PC-3 (cell line): ENCODE results near the gene HAGH. TPM values are rescaled to one million over a fixed set of nuclear protein-coding genes. Genes with fewer than 3 reads are reported as not detected.

Source experiments
- ATAC-seq: fragments of 200-7000 bp; cut with Tn5 transposase; 2 replicates; pipeline ENCODE4 v1.9.1; 2020; ENCODE audit warnings: mild to moderate bottlenecking, moderate library complexity
- BruUV-seq: library from RNA; stranded (reverse); fragments of 400-500 nt; replicated peaks from 2 replicates; lab custom pipeline; 2021; lab: Mats Ljungman, UMichigan
- CTCF ChIA-PET: fragments of 300-600 bp; sonication (Branson Sonifier 250); formaldehyde crosslinking; loops from one replicate; lab custom pipeline; 2022; ENCODE audit warnings: antibody characterized with exemption; lab: Charles Lee
- POLR2A ChIA-PET: fragments of 300-600 bp; sonication (Branson Sonifier 250); formaldehyde crosslinking; loops from one replicate; lab custom pipeline; 2022; ENCODE audit warnings: antibody characterized with exemption; ENCODE audit not compliant: unreplicated experiment; lab: Charles Lee
- DNase-seq: peaks from one replicate; pipeline ENCODE4 v3.0.0-alpha.2; 2015
- H2AFZ ChIP-seq: fragments of 300-600 bp; sonication (generic); 2 replicates; pipeline ENCODE4 v1.6.0; 2016; ENCODE audit warnings: antibody characterized with exemption, low read length
- H3F3A ChIP-seq: fragments of 300-600 bp; sonication (generic); one replicate; pipeline ENCODE4 v1.6.0; 2017; ENCODE audit warnings: antibody characterized with exemption, low read length, control low read depth, mild to moderate bottlenecking; ENCODE audit not compliant: unreplicated experiment
- H3K27ac ChIP-seq: fragments of 300-600 bp; sonication (generic); 2 replicates; pipeline ENCODE4 v1.5.1; 2016; ENCODE audit warnings: mild to moderate bottlenecking, low read length
- H3K27me3 ChIP-seq: fragments of 300-600 bp; sonication (generic); 2 replicates; pipeline ENCODE4 v1.6.1; 2016; ENCODE audit warnings: low read length, mixed read lengths
- H3K36me3 ChIP-seq: fragments of 300-600 bp; sonication (generic); 2 replicates; pipeline ENCODE4 v1.6.1; 2016; ENCODE audit warnings: low read depth, mixed run types, low read length, mixed read lengths
- H3K4me1 ChIP-seq: fragments of 300-600 bp; sonication (generic); 2 replicates; pipeline ENCODE4 v1.5.1; 2016; ENCODE audit warnings: low read length; ENCODE audit not compliant: insufficient read depth
- H3K4me2 ChIP-seq: fragments of 300-600 bp; sonication (generic); 2 replicates; pipeline ENCODE4 v1.6.0; 2016; ENCODE audit warnings: low read length
- H3K4me3 ChIP-seq: fragments of 300-600 bp; sonication (generic); 2 replicates; pipeline ENCODE4 v1.5.1; 2016; ENCODE audit warnings: mild to moderate bottlenecking, low read length, mixed read lengths
- H3K79me2 ChIP-seq: fragments of 300-600 bp; sonication (generic); 2 replicates; pipeline ENCODE4 v1.6.1; 2017; ENCODE audit warnings: low read length, mixed read lengths
- H3K9ac ChIP-seq: fragments of 300-600 bp; sonication (generic); 2 replicates; pipeline ENCODE4 v1.6.0; 2016; ENCODE audit warnings: mild to moderate bottlenecking, low read length
- H3K9me2 ChIP-seq: fragments of 300-600 bp; sonication (generic); replicated peaks from 2 replicates; pipeline ENCODE4 v1.6.1; 2016; ENCODE audit warnings: mixed run types, low read length, mixed read lengths
- H3K9me3 ChIP-seq: fragments of 300-600 bp; sonication (generic); 2 replicates; pipeline ENCODE4 v1.6.1; 2016; ENCODE audit warnings: low read length, mixed read lengths
- H4K20me1 ChIP-seq: fragments of 300-600 bp; sonication (generic); 2 replicates; pipeline ENCODE4 v1.6.1; 2016; ENCODE audit warnings: low read length, mixed read lengths
- EZH2 ChIP-seq: fragments of 300-600 bp; sonication (generic); IDR thresholded peaks from one replicate; pipeline ENCODE4 v1.6.1; 2017; ENCODE audit warnings: antibody characterized with exemption, mild to moderate bottlenecking, low read length; ENCODE audit not compliant: unreplicated experiment
- EZH2phosphoT487 ChIP-seq: fragments of 300-600 bp; sonication (generic); IDR thresholded peaks from 2 replicates; pipeline ENCODE4 v1.6.1; 2018; ENCODE audit warnings: mild to moderate bottlenecking, antibody characterized with exemption, low read length, borderline replicate concordance
- intact Hi-C: fragments of 100-400 bp; cut with micrococcal nuclease; formaldehyde crosslinking; loops from 2 replicates; pipeline ENCODE4 v1.9.0; 2023
- total RNA-seq: library from RNA; depleted of rRNA; stranded (reverse); fragments of >200 nt; gene quantifications from 2 replicates; pipeline ENCODE4 v1.2.3, GENCODE V29; 2014
- TF ChIP-seq, protein P1 (sequence below): fragments of 300-600 bp; sonication (generic); conservative IDR thresholded peaks from 2 replicates; pipeline ENCODE4 v1.5.1; 2017; ENCODE audit warnings: antibody characterized with exemption, low read depth, mild to moderate bottlenecking, low read length

The HAGH gene
- total RNA-seq, 1 experiment from 2014 or later: 99.5 TPM

DNA sequence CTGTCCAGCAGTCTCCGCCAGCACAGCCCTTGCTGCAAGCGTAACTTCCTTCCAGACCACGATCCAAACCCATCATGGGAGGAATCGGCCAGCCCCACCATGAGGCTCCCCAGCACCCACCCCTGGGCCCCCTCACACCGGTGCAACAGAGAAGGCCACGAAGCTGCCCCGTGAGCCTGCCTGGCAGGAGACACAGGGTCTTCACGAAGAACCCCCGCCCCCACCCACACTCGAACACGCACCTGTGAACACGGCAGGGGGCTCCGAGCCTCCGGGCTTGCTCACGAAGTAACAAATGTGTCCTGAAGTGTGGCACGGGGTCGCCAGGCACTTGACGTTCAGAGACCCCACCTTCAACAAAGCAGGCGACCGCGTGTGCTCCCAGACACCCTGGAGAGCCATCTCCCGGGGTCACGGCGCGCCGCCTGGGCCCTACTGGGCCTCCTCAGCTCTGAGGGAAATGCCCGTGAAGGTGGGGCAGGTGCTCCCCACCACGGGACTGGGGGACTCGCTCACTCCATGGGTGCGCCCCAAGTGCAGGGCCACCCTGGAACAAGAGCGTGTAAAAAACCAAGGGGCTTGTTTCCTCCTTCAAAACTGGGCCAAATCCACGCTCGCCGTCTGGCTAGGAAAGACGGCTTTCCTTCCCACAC is 7.6 kb downstream of the HAGH start:
- Histone ChIP-seq H3K27me3 (no peaks in the 10 kb centered on the region), H3K9ac (no peak overlapping the region), H3K4me1 (peaks cover 5% of the 10 kb centered on the region; the same call in 1 of the 2 replicates), H3K79me2 (no peaks in the 10 kb centered on the region; the same call in 1 of the 2 replicates), H3K9me2 (no peaks in the 10 kb centered on the region), H3K27ac (no peak overlapping the region), H3F3A (no peaks in the 10 kb centered on the region), H3K4me2 (no peak overlapping the region), H3K4me3 (no peak overlapping the region), H3K36me3 (peaks cover 4% of the 10 kb centered on the region; the same call in 1 of the 2 replicates), H3K9me3 (no peaks in the 10 kb centered on the region), H4K20me1 (no peaks in the 10 kb centered on the region), H2AFZ (no peak overlapping the region)
- intact Hi-C loops: no loop called here
- TF ChIP-seq, protein P1, sequence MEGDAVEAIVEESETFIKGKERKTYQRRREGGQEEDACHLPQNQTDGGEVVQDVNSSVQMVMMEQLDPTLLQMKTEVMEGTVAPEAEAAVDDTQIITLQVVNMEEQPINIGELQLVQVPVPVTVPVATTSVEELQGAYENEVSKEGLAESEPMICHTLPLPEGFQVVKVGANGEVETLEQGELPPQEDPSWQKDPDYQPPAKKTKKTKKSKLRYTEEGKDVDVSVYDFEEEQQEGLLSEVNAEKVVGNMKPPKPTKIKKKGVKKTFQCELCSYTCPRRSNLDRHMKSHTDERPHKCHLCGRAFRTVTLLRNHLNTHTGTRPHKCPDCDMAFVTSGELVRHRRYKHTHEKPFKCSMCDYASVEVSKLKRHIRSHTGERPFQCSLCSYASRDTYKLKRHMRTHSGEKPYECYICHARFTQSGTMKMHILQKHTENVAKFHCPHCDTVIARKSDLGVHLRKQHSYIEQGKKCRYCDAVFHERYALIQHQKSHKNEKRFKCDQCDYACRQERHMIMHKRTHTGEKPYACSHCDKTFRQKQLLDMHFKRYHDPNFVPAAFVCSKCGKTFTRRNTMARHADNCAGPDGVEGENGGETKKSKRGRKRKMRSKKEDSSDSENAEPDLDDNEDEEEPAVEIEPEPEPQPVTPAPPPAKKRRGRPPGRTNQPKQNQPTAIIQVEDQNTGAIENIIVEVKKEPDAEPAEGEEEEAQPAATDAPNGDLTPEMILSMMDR: no peak
- no peak for TF ChIP-seq EZH2phosphoT487
- TF ChIP-seq EZH2: no peak
- ATAC-seq: no peak
- BruUV-seq: no TSS peak
- CTCF ChIA-PET: no interaction called here
- DNase-seq: no peak
- POLR2A ChIA-PET: no interaction called here

DNA sequence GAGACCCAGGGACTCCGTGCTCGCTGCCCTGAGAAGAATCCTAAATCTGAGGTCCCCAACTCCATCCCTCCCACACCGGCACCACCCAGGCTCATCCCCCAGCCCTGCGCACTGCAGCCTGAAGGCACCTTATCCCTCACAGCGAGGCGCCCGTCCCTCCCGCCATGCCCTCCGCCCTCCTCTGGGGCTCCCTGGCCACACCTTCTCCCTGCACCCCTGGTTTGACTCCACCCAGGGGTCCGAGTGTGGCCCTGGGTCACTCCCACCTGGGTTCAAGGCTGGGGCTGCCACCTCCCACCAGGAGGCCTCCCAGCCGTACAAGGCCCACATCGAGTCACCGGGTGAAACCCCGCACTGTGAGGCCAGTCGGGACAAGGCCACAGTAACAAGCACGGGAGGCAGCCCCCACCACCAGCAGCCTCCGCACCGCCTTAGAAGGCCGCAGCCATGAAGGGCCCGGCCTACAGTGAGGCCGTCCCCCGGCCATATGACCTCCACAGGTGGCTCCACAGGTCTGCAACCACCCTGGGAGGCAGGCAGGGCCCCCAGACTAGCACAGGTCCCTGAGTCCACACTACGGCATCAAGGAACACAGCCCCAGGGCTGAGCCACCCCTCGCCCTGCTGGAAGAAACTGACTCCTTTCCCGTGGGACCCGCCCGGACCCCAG is 8.3 kb downstream of the HAGH start:
- BruUV-seq: no TSS peak

More for the DNA sequence above, 8.3 kb downstream of the HAGH start:
- Histone ChIP-seq H3K4me3 (no peak overlapping the region), H3K9me2 (no peaks in the 10 kb centered on the region), H3K4me1 (peaks cover 5% of the 10 kb centered on the region; the same call in 1 of the 2 replicates), H3K27me3 (no peaks in the 10 kb centered on the region), H3K9ac (no peak overlapping the region), H2AFZ (no peak overlapping the region), H3F3A (no peaks in the 10 kb centered on the region), H3K27ac (no peak overlapping the region), H3K9me3 (no peaks in the 10 kb centered on the region), H3K4me2 (no peak overlapping the region), H3K79me2 (no peaks in the 10 kb centered on the region; the same call in 1 of the 2 replicates), H4K20me1 (no peaks in the 10 kb centered on the region), H3K36me3 (peaks cover 4% of the 10 kb centered on the region; the same call in 1 of the 2 replicates)
- TF ChIP-seq EZH2phosphoT487: no peak
- TF ChIP-seq, protein P1: no peak
- no peak for TF ChIP-seq EZH2
- no peak for ATAC-seq
- POLR2A ChIA-PET: no interaction called here
- intact Hi-C loops: no loop called here
- no peak for DNase-seq
- CTCF ChIA-PET: no interaction called here
